A549 treated with ZK216348 at 1 μM for 4 hours (cell line): ENCODE data around the gene FOXO3B. TPM values are rescaled to one million over a fixed set of nuclear protein-coding genes. Genes with fewer than 3 reads are reported as not detected.

Experiments
- total RNA-seq: library from RNA; stranded (reverse); fragments of 200-300 nt; extraction: Qiagen RNA extraction; gene quantifications from 5 replicates; pipeline ENCODE4 v1.2.3, GENCODE V29; 2022; ENCODE audit warnings: low read depth

Gene FOXO3B
- 1.6 to 4.7 TPM (median 3.9 TPM) in 5 replicates for total RNA-seq

DNA sequence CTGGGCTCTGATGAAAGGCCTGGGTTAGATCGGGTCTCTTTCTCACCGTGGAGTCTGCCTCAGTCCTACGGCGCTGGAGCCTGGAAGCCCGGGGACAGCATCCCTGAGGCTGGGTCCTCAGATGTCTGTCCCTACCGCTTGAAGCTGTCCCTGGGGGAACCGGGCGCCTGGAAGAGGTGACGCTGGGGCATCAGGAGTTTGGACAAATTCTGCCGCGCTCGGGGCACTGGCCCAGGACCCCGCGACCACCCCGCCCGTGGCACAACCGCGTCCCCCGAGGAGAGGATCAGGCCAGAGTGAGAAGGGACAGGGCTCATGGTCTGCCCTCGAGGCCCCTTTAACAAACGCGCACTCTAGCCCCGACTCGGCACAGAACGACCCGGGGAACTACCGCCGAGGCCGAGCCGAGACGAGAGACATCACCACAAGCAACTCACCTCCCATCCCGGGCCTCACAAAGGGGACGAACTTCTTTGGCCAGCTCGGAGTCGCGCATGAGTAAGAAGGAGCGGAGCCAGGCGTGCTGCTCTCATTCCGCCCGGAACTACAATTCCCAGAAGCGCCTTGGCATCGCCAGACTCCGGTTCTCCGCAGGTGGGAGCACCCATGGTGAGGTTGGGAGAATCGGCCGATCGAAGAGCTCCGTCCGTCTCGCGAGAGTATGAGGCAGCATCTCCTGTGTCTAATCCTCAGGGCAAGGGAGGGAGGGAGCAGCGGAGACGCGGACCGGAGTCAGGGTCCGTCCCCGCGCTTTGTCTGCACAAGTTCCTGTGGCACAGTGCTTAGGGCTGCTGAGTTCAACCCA, at the start of gene FOXO3B:
FOXO3B (minus strand) TSS at position 548 of the 805 bp plus-strand sequence. CDS start 663 bp downstream, outside the sequence.

GRCh38 chr17:18644291-18644690, 37.8 kb downstream of the FOXO3B start, which contains the start of gene TBC1D28:
TSS of gene TBC1D28 (minus strand) at chr17:18644391. CDS start at chr17:18641352, 3,039 bp downstream.

Other genes starting within 250 kb of the FOXO3B start
- not detected in 5 replicates for gene LGALS9C, start 205.5 kb downstream of the FOXO3B start, total RNA-seq
- not detected in 5 replicates for gene TBC1D28, start 37.9 kb downstream of the FOXO3B start, total RNA-seq
- 0.93 to 1.8 TPM (median 1.6 TPM) in 5 replicates for gene FBXW10, start 61.7 kb upstream of the FOXO3B start, total RNA-seq
- 62.9 to 76.8 TPM (median 67.2 TPM) in 5 replicates for gene TVP23B, start 98.9 kb upstream of the FOXO3B start, total RNA-seq
- 34.7 to 45.4 TPM (median 41.3 TPM) in 5 replicates for gene PRPSAP2, start 175.8 kb upstream of the FOXO3B start, total RNA-seq